Measurements from ENCODE around the gene ADAMTS19. TPM values are rescaled to one million over a fixed set of nuclear protein-coding genes. Genes with fewer than 3 reads are reported as not detected.

ADAMTS19 gene
- polyA plus RNA-seq, 3 donors, result not detected

GRCh38 chr5:129508606-129509005 lies 48.5 kb downstream of the ADAMTS19 start:
- no peak overlapping the region for H3K4me3 Mint-ChIP-seq
- no peaks in the 10 kb centered on the region for H3K36me3 ChIP-seq (replicated peaks in 1 of 2; ENCODE audit: control insufficient read depth in 1 of 2, insufficient read depth in 2 of 2, low read length in 2 of 2)
- no peaks in the 10 kb centered on the region for H3K27me3 Mint-ChIP-seq (ENCODE audit: low read depth in 3 of 3)
- no peak overlapping the region for H2AFZ ChIP-seq (ENCODE audit: insufficient read depth, low read depth, low read length, poor library complexity, severe bottlenecking)
- H3K27ac ChIP-seq (ENCODE audit: low read depth in 1 of 2, low read length in 2 of 2), result no peak overlapping the region
- H3K4me1 ChIP-seq (ENCODE audit: control insufficient read depth in 1 of 2, insufficient read depth in 2 of 2, low read length in 2 of 2), result no peaks in the 10 kb centered on the region
- no peak for DNase-seq
- no peaks in the 10 kb centered on the region for H4K20me1 ChIP-seq (ENCODE audit: insufficient read depth, low read length)
- H3K4me2 ChIP-seq (replicated peaks; ENCODE audit: extremely low read depth, low read length, poor library complexity, severe bottlenecking), result no peak overlapping the region
- no peaks in the 10 kb centered on the region for H3K79me2 ChIP-seq (ENCODE audit: insufficient read depth, low read length)
- intact Hi-C loops (cut with micrococcal nuclease), result no loop called here
- H3K27ac Mint-ChIP-seq, result no peak overlapping the region
- no peaks in the 10 kb centered on the region for H3K36me3 Mint-ChIP-seq
- no CpG with 5 or more reads among the region's 2 CpGs for WGBS (ENCODE audit: insufficient coverage)
- no peaks in the 10 kb centered on the region for H3K4me1 Mint-ChIP-seq
- no peaks in the 10 kb centered on the region for H3K27me3 ChIP-seq (ENCODE audit: control insufficient read depth in 2 of 2, insufficient read depth in 2 of 2, low read length in 2 of 2)
- no peaks in the 10 kb centered on the region for H3K9me3 ChIP-seq (replicated peaks in 1 of 2; ENCODE audit: control insufficient read depth in 1 of 2, insufficient read depth in 1 of 2, low read length in 2 of 2)
- no peak overlapping the region for H3K4me3 ChIP-seq (replicated peaks in 1 of 3; ENCODE audit: low read depth in 2 of 3, low read length in 3 of 3)
- TF ChIP-seq, protein P1, sequence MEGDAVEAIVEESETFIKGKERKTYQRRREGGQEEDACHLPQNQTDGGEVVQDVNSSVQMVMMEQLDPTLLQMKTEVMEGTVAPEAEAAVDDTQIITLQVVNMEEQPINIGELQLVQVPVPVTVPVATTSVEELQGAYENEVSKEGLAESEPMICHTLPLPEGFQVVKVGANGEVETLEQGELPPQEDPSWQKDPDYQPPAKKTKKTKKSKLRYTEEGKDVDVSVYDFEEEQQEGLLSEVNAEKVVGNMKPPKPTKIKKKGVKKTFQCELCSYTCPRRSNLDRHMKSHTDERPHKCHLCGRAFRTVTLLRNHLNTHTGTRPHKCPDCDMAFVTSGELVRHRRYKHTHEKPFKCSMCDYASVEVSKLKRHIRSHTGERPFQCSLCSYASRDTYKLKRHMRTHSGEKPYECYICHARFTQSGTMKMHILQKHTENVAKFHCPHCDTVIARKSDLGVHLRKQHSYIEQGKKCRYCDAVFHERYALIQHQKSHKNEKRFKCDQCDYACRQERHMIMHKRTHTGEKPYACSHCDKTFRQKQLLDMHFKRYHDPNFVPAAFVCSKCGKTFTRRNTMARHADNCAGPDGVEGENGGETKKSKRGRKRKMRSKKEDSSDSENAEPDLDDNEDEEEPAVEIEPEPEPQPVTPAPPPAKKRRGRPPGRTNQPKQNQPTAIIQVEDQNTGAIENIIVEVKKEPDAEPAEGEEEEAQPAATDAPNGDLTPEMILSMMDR (IDR thresholded peaks at IDR 0.05), result no peak
- H3K9me3 Mint-ChIP-seq, result peaks cover 0 to 2% (median 0%) of the 10 kb centered on the region in 7 donors
- no peak overlapping the region for H3K9ac ChIP-seq (ENCODE audit: insufficient read depth, low read length, poor library complexity, severe bottlenecking)

- Histone ChIP-seq H3K36me3 (replicated peaks in 1 of 2; ENCODE audit: control insufficient read depth in 1 of 2, insufficient read depth in 2 of 2, low read length in 2 of 2) (no peaks in the 10 kb centered on the region), H3K27me3 (ENCODE audit: control insufficient read depth in 2 of 2, insufficient read depth in 2 of 2, low read length in 2 of 2) (no peaks in the 10 kb centered on the region), H4K20me1 (ENCODE audit: insufficient read depth, low read length) (no peaks in the 10 kb centered on the region), H3K79me2 (ENCODE audit: insufficient read depth, low read length) (no peaks in the 10 kb centered on the region), H3K27ac (ENCODE audit: low read depth in 1 of 2, low read length in 2 of 2) (no peak overlapping the region), H3K4me1 (ENCODE audit: control insufficient read depth in 1 of 2, insufficient read depth in 2 of 2, low read length in 2 of 2) (no peaks in the 10 kb centered on the region), H2AFZ (ENCODE audit: insufficient read depth, low read depth, low read length, poor library complexity, severe bottlenecking) (no peak overlapping the region), H3K9me3 (replicated peaks in 1 of 2; ENCODE audit: control insufficient read depth in 1 of 2, insufficient read depth in 1 of 2, low read length in 2 of 2) (no peaks in the 10 kb centered on the region), H3K4me3 (replicated peaks in 1 of 3; ENCODE audit: low read depth in 2 of 3, low read length in 3 of 3) (no peak overlapping the region), H3K9ac (ENCODE audit: insufficient read depth, low read length, poor library complexity, severe bottlenecking) (no peak overlapping the region), H3K4me2 (replicated peaks; ENCODE audit: extremely low read depth, low read length, poor library complexity, severe bottlenecking) (no peak overlapping the region)
- peaks cover 0 to 2% (median 0%) of the 10 kb centered on the region in 7 donors for H3K9me3 Mint-ChIP-seq
- TF ChIP-seq, protein P1 (IDR thresholded peaks at IDR 0.05), result no peak
- no peaks in the 10 kb centered on the region for H3K4me1 Mint-ChIP-seq
- no CpG with 5 or more reads among the region's 2 CpGs for WGBS (ENCODE audit: insufficient coverage)
- no peak overlapping the region for H3K4me3 Mint-ChIP-seq
- no peak overlapping the region for H3K27ac Mint-ChIP-seq
- H3K36me3 Mint-ChIP-seq, result no peaks in the 10 kb centered on the region
- no peaks in the 10 kb centered on the region for H3K27me3 Mint-ChIP-seq (ENCODE audit: low read depth in 3 of 3)
- intact Hi-C loops (cut with micrococcal nuclease), result no loop called here
- no peak for DNase-seq
Measured at GRCh38 chr5:129509363-129509975, 49.4 kb downstream of the ADAMTS19 start.

Measured in CD14-positive monocyte (primary cell).